ENCODE data around the gene MYO5B.

The MYO5B gene

DNA sequence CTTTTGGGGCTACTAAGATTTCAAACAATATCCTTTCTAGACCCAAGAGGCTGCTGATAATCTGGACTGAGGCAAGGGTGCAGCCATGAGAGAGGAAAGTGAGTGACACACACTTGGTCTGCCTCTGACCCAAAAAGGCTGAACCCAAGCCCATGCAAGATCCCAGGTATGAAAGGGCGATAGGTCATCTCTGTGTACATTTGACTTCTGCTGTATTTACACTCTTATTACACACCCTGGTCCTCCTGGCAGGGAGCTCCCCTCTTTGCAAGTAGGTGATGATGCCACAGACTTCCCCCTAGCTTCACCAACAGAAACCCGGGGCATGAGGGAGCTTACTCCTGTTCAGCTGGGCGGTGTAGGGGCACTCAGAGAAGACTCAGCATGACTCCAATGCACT, 319.8 kb downstream of the MYO5B start:
- no peak for DNase-seq

DNA sequence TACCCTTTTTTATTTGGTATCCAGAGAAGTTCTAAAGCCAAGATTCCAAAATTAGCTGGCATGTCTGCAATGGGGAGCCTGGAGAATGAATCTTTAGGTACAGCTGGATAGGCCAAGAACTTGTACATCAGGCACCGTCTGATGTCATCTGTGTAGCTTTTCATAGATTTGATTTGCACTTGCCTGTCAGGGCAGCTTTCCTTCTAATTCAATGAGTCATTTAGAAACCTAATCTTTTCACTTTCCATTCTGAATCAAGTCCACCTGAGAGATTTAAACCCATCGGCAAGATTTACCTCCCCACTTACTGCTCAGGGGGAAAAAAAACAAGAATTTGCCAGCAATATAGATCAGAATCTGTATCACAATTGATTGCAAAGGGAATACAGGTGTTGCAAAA, 320.7 kb downstream of the MYO5B start:
- DNase-seq, result no peak

DNA sequence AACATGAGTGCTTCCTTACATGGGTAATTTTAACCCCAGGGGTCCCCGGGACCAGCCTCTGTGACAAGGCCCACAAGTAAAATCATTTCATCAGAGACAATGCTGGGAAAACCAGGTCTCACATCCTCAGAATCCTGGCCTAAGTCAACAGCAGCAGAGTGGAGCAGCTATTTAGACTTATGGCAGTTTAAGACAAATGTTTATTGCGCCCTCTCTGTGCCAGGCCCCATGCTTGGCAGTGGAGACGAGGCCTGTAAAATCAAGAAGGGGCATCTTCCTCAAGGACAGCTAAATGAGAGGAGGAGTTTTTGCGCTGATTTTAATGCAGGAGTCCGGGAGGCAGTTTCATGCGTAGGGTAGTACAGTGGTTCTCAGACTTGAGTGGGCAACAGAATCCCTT, 325.6 kb downstream of the MYO5B start:
- no peak for DNase-seq

DNA sequence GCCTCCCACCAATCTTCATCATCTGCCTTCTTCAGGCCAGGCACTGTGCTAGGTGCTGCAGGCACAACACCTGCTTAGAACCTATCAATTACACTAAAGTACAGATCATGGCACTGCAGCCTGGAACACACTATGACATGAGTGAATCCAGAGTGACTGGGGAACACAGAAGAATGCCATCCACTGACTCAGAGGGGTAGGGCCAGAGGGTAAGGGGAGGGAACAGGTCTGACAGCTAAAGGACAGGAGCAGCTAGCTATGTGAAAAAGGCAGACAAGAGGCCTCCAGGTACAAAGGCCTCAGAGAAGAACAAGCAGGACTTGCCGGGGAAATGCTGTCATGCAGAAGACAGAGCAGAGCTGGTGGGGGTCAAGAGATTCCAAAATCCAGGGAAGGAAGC, 328.3 kb downstream of the MYO5B start:
- DNase-seq, result no peak

DNA sequence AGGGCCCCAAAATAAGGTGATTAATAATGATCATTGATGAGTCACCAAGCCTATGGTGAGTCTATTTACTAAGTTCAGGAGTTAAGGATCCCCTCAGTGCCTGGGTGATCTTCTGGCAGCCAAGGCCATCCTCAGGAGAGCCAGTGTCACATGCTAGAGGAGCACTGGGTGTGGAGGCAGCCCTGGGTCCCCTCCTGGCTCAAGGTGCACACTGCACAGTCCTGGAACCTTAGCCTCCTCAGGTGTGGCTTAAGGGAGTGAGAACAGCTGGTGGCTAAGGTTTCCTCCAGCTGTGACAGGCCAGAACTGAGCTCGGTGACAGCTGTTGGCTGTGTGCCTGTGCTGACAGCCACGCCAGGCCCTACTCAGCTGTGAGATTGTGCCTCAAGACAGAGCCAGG, 329.5 kb downstream of the MYO5B start:
- no peak for DNase-seq

DNA sequence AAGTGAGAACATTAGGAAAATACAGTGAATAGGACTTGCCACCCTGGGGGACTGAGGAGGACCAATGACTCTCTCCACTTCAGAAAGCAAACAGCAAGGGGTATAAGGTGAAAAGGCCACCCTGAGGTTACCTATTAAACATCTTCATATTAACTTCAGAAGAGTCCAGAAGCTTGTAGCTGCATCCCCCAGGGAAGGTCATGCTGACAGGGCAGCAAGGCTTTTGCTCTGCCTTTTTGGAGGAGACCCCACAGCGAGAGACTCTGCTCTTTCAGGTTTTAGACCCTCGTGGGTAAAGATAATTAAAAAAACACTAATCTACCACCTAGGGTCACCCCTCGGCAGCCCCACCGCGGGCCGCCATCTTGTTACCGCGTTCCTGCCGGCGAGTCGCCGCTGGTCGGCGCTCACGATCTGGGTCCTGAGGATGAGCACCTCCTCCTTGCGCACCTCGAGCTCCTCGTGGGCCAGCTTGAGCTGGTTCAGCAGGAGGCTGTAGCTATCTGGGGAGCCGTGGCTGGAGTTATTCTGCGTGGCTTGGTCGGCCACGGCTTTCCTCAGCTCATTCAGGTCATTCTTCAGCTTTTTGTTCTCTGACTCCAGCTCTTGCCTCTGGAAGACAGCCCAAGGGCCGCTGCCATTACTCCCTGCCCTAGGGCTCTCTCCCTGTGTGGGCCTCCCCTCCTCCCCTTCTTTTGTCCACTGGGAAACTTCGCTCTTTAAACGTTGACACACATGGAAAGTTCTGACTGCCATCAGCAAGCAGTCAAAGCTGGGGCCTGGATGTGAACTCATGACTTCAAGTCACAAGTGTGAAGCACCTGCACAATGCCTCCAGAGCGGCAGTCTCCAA, 331.0 kb downstream of the MYO5B start:
- no peak for DNase-seq

DNA sequence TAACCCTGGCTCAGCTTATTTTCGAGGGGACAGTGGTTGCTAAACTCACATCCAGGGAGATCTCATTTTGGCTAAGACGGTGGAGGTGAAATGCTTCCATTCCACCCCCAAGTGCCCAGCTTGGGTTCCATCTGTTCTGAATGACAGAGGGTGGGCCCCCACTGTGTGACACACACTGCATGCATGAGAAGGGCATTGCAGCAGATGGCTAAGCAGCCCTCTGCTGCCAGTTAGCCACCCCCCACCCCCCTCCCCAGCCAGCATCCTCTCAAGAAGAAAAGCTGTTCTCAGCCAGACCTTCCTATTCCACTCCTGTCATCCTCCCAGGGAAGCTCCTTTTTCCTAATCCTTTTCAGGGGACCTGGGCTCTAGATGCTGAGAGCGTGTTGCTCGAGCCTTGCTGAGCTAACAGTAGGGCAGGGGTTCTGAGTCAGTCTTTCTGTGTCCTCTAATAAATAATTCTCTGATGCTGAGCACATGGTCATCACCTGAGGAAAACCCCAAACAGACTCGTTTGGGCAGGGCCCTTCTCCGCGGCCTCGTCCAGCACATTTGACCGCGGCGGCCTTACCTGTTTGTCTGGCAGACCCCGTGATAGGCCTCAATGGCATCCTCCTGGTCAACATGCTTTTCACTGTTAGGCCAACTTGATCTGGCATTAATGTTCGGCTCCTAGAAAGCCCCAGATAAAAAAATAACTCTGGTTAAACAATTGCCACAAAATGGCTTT, 332.1 kb downstream of the MYO5B start:
- no peak for DNase-seq

DNA sequence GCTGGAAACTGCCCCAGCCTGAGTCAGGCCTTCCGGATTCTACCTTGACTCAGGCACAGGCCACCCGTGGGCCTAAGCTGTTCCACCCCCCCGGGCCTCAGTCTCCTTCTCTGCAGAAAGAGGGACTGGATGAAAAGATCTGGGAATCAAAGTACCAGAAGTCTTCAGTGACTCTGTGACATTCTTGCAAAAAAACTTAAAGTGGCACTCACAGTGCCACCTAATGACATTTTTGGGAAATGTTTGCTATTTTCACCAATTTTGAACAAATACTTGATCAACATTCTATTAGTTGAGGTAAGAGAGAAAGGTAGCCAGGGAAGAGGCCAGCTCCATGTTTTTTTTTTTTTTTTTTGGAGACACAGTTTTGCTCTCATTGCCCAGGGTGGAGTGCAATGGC, 333.3 kb downstream of the MYO5B start:
- DNase-seq, result no peak

DNA sequence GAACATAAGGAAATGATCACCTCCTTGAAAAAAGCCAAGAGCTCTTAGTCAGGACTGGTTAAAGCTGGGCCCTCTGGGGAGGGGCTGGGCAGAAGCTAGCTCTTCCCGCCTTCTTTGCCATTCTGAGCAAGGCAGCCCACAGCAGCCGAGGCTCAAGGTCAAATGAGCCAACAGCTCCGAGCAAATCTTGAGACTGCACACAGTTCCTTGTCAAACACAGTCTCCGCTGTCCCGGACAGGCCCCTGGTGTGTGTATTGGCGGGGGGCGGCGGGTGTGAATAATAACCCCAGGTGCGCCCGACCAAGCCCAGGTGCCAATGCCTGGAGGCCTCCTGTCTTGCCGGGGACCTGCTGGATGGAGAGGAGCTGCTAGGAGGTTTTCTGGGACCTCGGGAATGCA, 335.2 kb downstream of the MYO5B start:
- DNase-seq, result no peak

DNA sequence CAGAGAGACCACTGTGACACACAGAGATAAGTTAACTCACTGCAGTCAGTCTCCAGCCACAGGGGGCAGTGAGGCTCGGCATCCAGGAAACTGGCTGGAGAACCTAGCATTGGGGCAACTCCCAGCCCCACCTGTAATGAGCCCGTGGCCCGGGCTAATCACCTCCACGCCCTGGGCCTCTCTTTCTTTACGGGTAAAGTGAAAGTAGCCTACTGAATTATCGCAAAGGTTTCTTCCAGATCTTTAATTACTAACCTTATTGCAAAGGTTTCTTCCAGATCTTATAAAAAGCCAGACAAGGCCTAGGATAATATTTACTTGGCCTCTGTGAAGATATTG, 336.0 kb downstream of the MYO5B start:
- no peak for DNase-seq

DNA sequence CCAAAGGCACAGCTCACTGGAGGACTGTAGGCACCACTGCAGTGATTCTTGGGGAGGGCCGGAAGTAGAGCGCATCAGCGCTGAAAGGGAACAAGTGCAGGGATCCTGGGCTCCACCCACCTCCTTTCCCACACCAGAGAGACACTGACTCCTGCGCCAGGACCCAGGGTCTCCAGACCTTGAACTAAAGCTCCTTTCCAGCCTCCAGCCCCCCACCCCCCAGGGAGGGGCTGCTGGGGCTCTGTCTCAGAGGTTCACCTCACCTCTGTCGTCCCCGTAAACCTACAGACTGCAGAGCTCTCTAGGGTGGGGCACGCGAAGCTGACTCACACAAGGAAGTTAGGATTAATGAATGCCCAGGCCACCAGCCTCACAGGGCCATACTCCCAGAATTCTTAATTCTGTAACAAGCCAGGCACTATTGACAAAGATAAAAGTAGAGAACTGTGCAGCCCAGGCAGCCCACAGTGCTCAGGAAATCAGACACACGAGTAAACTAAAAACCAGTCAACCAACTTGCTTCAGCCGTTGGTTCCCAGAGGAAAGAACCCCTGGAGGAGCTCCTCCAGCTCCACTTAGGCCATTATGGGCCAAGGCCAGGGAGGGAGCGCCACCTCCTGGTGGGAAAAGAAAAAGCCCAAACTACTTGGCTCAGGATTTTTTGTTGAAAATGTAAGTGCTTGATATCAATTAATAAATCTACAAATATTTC, 336.5 kb downstream of the MYO5B start:
- DNase-seq, result peak; percentile 85

DNA sequence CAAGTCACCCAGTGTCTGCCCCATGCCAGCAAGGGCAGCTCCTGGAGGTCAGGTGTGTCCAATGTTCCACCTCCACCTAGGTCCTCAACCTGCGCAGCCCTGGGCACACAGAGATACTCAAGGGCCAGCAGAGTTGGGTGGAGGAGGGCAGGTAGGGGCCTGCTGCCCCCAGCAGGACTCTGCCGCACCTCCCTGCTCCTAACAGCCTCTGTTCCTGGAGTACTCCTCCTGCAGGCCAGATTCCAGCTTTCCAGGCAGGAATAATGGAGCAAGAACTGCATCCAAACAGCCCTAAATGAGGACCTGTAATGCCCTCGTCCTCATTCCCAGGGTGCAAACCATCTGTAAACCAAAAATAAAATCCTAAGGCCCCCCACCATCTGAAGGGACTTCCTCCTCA, 337.2 kb downstream of the MYO5B start:
- DNase-seq, result no peak

DNA sequence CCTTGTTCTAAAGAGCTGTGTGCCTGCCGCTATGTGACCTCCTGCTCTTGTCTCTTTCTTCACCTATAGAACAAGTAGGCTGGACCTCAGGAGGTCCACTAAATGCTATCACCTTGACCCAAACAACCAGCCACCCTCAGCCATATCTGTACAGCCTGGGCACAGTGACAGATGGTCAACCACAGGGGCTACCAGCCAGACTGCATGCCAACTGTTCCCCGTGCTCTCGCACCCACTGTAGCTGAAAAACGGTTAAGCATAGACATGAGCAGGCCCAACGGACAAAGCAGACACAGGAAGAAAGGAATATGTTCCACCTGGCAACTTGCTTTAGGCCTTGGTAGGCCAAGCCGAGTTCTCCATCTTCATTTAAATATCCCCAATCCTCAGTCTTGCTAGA, 338.5 kb downstream of the MYO5B start:
- DNase-seq, result no peak

DNA sequence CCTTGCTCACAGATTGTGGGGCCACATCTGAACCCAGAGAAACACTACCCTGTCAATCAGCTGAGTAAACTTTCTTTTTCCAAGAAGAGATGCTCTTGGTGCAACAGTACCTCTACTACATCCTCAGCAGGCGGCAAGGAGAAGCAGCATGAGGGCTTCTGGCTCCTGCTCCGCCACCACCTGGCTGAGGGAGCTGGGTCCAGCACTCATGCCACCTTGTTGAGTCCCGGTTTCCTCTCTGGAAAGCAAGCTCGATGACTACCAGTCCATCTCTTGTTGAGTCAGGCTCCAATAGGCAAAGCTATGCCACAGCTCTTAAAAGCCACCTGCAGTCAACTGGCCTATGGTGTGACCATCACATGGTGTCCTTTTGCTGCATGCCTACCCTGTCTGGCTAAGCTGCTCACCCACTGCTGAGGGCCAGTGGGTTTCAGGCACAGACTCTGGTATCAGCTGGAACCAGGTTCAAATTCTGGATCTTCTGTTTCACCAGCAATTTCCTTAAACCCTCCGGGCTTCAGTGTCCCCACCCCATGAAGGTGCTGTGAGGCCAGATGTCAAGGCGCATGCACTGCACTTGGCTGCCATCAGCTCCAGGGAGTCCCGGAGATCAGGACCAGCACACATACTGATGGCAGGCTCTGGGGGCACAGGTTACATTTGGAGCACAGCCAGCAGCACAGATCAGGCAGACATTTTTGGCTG, 339.1 kb downstream of the MYO5B start:
- no peak for DNase-seq

DNA sequence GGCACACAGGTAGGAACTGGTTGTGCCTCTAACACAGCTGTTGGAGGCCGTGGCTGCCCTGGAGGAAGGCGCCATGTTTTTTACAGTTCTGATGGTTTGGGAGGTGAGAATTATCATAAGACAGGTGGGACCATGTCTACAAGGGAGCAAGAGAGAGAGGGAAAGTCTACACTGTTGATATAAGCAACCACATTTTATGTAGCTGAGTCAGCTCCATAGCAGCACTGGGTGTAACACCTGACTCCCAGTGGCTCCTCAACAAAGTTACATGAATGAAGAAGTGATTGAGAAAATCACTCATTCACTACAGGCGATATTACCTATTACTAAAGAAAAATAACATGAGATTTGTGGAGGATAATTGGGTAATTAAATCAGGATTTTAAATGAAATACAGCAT, 340.3 kb downstream of the MYO5B start:
- no peak for DNase-seq

DNA sequence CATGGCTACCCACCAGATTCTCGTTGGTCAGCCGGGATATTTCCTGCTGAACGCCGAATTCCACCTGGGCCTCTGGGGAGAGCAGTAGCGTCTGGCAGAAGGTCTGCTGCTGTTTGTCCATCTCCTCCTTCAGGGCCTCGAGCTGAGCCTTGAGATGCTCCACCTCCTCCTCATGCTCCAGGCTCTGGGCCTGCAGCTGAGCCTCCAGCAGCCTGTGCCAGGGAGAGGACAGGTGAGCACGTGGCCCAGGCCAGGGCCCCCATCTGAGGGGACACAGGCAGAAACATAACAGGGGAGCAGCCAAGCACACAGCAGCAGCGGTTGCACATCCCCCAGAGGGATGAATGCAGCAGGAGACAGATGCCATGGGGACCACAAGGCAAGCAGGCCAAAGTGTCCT, 341.5 kb downstream of the MYO5B start:
- no peak for DNase-seq

DNA sequence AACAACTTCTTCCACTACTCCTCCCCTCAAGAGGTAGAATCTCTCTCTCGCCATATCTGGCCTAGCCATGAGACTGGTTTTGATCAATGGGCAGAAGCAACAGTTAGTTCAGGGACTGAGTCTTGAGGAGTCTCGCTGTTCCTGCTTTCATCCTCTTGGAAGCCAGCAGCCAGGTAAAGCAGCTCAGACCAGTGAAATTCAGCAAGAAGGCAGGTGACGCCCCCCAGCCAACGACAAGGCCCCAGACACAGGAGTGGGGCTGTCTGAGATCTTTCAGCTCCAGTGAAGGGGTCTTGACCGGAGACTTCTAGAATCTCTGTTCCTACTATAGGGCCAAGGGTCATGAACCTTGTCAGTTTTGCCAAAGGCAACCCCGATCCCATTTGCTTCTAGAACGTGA, 341.9 kb downstream of the MYO5B start:
- DNase-seq, result peak; percentile 19

DNA sequence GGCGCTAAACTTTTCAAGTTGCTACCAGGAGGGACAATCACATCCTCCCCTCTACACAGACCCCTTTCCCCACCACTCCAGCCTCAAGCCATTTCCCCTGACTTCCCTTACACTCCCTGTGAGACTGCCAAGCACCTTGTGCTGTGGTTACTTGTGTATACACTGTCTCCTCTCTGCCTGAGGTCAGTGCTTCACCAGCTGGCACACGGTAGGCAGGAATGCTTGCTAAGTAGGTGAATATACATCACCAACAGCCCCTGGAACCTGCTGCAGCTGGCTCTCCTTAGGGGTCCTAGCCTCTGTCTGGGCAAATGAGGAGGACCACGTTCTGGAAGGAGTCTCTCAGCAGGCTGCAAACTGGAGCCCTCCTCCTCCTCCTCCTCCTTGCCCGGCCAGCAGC, 343.3 kb downstream of the MYO5B start:
- DNase-seq, result no peak

DNA sequence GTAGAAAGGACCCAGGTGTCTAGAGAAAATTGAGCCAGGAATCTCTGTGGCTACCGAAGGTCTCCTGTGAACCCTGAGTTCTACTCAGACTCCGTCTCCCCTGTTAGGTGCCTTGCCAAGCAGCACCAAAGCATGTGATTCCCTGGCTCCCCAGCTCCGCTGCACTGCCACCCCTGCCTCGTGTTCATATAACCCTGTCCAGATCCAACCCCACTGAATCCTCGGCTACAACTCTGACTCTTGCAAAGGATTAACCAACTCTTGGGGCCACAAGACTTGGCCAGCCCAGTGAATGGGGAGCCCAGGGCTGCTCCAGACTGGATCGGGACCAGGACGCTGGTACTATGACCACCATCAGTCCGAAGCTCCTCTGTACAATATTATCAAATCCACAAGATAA, 344.3 kb downstream of the MYO5B start:
- DNase-seq, result no peak

DNA sequence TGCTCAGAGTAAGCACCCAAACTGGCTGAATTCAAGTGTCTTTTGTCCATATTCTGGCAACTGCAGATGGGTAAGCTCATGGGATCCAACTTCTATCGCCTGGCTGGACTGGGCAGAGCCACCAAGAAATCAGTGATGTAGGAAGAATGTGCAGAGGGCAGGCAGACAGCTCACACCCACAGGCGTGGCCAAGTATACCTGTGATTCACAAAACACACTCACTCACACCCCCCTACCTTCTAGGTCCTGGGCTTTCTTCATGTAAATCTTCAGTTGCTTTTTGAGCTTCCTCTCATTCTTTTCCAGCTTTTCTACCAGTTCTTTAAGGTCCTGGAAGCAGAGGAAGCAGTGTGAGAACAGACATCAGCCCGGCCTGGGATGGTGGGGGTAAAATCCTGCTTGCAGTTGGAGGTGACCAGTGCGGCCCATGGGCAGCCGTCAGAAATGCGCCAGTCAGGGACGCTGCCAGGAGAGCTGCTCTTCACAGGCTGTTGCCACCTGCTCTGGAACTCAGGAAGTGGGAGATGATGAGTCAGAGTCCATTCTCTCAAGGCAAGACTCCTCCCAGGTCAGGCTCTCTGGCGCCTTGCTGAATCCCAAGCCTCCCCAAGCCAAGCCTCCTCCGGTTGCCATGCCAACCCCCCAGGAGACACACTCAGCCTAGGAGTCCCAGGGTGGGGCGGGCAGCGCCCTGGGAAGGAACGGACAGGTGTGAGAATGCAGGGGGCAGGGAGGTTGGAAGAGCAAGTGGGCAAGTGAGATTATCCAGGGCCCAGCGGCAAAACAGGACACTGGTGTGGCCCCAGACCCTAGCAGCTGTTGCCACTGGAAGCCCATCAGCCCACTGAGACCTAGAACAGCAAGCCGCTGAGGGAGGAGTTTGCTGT, 345.4 kb downstream of the MYO5B start:
- DNase-seq, result no peak

DNA sequence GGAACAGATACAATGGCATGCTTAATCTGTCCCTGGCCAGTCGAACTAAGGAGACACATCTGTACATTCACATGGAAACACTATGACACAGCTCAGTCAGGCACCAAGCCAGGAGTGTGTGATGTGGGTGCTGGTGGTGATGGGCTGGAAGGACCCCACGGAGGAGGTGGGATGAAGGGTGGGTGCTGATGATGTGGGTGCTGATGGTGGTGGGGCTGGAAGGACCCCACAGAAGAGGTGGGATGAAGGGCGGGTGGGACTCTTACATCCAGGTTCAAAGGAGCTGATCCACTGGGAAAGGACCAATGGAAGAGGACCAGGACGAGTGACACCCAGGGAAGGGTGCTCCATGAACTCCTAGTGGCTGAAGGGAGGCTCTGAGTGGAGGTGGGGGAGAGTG, 346.8 kb downstream of the MYO5B start:
- DNase-seq, result no peak

DNA sequence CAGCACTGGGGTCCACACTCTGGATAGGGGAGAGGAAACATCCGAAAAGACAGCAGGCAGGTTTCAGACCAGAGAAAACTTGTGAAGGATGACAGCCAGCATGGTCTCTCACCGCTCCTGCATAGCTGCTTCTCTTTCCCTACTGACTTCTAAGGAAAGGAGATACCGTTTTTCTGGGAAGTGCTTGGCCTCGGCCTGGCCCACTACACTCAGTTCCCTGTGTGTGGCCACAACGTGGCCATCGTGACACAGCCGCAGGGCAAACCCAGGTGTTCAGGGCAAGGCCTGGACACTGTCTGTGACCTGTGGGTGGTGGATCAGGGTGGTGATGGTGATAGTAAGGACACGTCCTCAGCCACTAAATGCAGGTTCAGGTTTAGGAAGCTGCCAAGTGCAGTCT, 347.4 kb downstream of the MYO5B start:
- DNase-seq, result no peak
